Endothelial cell (in vitro differentiated cells): ENCODE data around the gene MUTYH. TPM values are rescaled to one million over a fixed set of nuclear protein-coding genes. Genes with fewer than 3 reads are reported as not detected.

ENCODE experiments used
- DNase-seq: peaks from one replicate; pipeline ENCODE4 v3.0.0; 2021; ENCODE audit warnings: low spot score
- H3K27ac Mint-ChIP-seq: one replicate; pipeline ENCODE4 v1.8.0; 2021; ENCODE audit warnings: mixed read lengths, inconsistent platforms; ENCODE audit not compliant: unreplicated experiment
- H3K27me3 Mint-ChIP-seq: one replicate; pipeline ENCODE4 v1.8.0; 2021; ENCODE audit warnings: mild to moderate bottlenecking, moderate library complexity, mixed read lengths, inconsistent platforms; ENCODE audit not compliant: unreplicated experiment
- H3K36me3 Mint-ChIP-seq: one replicate; pipeline ENCODE4 v1.8.0; 2021; ENCODE audit warnings: mild to moderate bottlenecking, low read depth, mixed read lengths, inconsistent platforms; ENCODE audit not compliant: unreplicated experiment
- H3K4me1 Mint-ChIP-seq: one replicate; pipeline ENCODE4 v1.8.0; 2021; ENCODE audit warnings: mild to moderate bottlenecking, mixed read lengths, inconsistent platforms; ENCODE audit not compliant: unreplicated experiment
- H3K4me3 Mint-ChIP-seq: one replicate; pipeline ENCODE4 v1.8.0; 2021; ENCODE audit warnings: mild to moderate bottlenecking, mixed read lengths, inconsistent platforms; ENCODE audit not compliant: unreplicated experiment
- H3K9me3 Mint-ChIP-seq: one replicate; pipeline ENCODE4 v1.8.0; 2021; ENCODE audit warnings: mixed read lengths, inconsistent platforms; ENCODE audit not compliant: unreplicated experiment
- CTCF ChIP-seq: fragments of 200-600 bp; sonication (generic); IDR thresholded peaks from one replicate; pipeline ENCODE4 v1.5.0; 2021; ENCODE audit warnings: antibody characterized with exemption; ENCODE audit not compliant: unreplicated experiment
- total RNA-seq: library from RNA; stranded (reverse); fragmentation: NEBNext Ultra II Directional; extraction: Animal tissue kit (Norgen Biotek cat#: 25700); gene quantifications from one replicate; pipeline ENCODE4 v1.2.1, GENCODE V29; 2021; ENCODE audit not compliant: unreplicated experiment

Gene MUTYH
- total RNA-seq, 1 donor from 2014 or later, result 31.5 TPM

- no peaks in the 10 kb centered on the region for H3K36me3 Mint-ChIP-seq
- no peaks in the 10 kb centered on the region for H3K9me3 Mint-ChIP-seq
- H3K4me1 Mint-ChIP-seq, result peaks cover 4% of the 10 kb centered on the region
- DNase-seq, result no peak
- no peak overlapping the region for H3K4me3 Mint-ChIP-seq
- no peak overlapping the region for H3K27ac Mint-ChIP-seq
- TF ChIP-seq CTCF, result no peak
- H3K27me3 Mint-ChIP-seq, result peaks cover 5% of the 10 kb centered on the region
These were observed 33.3 kb downstream of the MUTYH start for GRCh38 chr1:45306905-45307304.

GRCh38 chr1:45306319-45306718 lies 33.9 kb downstream of the MUTYH start:
- DNase-seq, result no peak
- no peak overlapping the region for H3K27ac Mint-ChIP-seq
- no peaks in the 10 kb centered on the region for H3K9me3 Mint-ChIP-seq

DNA sequence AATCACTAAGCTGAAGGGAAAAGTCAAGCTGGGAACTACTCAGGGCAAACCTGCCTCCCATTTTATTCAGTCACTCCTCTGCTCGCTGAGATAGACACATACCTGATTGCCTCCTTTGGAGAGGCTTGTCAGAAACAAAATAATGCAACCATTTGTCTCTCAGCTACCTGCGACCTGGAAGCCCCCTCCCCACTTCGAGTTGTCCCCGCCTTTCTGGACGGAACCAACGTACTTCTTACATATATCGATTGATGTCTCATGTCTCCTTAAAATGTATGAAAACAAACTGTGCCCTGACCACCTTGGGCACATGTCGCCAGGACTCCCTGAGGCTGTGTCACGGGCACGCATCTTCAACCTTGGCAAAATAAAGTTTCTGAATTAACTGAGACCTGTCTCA lies 35.0 kb downstream of the MUTYH start:
- Mint-ChIP-seq H3K4me3 (peak overlapping the region; percentile 37), H3K27ac (peak overlapping the region; percentile 61), H3K9me3 (no peaks in the 10 kb centered on the region), H3K4me1 (peaks cover 4% of the 10 kb centered on the region), H3K27me3 (peaks cover 5% of the 10 kb centered on the region), H3K36me3 (no peaks in the 10 kb centered on the region)
- TF ChIP-seq CTCF, result no peak
- DNase-seq, result no peak

More at GRCh38 chr1:45306319-45306718, 33.9 kb downstream of the MUTYH start:
- H3K4me1 Mint-ChIP-seq, result peaks cover 4% of the 10 kb centered on the region
- peaks cover 5% of the 10 kb centered on the region for H3K27me3 Mint-ChIP-seq
- H3K4me3 Mint-ChIP-seq, result no peak overlapping the region
- H3K36me3 Mint-ChIP-seq, result no peaks in the 10 kb centered on the region
- no peak for TF ChIP-seq CTCF

- DNase-seq, result no peak
- Mint-ChIP-seq H3K27me3 (peaks cover 5% of the 10 kb centered on the region), H3K4me1 (peaks cover 4% of the 10 kb centered on the region), H3K4me3 (peak overlapping the region; percentile 89), H3K27ac (peak overlapping the region; percentile 50), H3K36me3 (no peaks in the 10 kb centered on the region), H3K9me3 (no peaks in the 10 kb centered on the region)
- no peak for TF ChIP-seq CTCF
These were observed 35.7 kb downstream of the MUTYH start for GRCh38 chr1:45304311-45305081.

- Mint-ChIP-seq H3K27me3 (peaks cover 7% of the 10 kb centered on the region), H3K9me3 (no peaks in the 10 kb centered on the region), H3K27ac (peak overlapping the region; percentile 89), H3K4me1 (peaks cover 4% of the 10 kb centered on the region), H3K4me3 (peak overlapping the region; percentile 91), H3K36me3 (no peaks in the 10 kb centered on the region)
- DNase-seq, result peak; percentile 95
- TF ChIP-seq CTCF, result peak; percentile 46
These were observed 36.5 kb downstream of the MUTYH start for GRCh38 chr1:45303520-45304310.
